Activated CD8-positive, alpha-beta memory T cell treated with anti-CD3 and anti-CD28 coated beads, Interleukin-2, amount 50 U/mL, for 1 hour (primary cell): ENCODE data around the gene GFRA1.

Experiments used
- DNase-seq: peaks from one replicate; pipeline ENCODE4 v3.0.0-alpha.2; 2020; ENCODE audit errors: extremely low read depth

GFRA1 gene

DNA sequence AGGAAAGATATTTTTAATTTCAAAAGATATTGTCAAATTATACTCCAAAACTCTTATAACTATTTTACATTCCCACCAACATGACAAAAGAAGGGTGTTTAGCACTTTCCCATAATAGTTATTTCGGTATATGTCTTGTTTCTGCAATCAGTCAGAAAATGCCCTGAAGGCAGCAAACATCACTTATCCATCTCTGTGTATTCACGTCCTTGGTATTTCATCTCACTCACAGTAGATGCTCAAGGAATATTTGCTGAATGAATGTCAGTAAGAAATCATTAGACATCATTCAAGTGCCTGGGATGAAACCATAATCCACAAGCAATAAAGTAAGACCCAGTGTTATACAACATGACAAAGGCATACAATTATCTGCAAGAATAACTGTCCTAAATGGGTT, 112.7 kb downstream of the GFRA1 start:
- no peak for DNase-seq

DNA sequence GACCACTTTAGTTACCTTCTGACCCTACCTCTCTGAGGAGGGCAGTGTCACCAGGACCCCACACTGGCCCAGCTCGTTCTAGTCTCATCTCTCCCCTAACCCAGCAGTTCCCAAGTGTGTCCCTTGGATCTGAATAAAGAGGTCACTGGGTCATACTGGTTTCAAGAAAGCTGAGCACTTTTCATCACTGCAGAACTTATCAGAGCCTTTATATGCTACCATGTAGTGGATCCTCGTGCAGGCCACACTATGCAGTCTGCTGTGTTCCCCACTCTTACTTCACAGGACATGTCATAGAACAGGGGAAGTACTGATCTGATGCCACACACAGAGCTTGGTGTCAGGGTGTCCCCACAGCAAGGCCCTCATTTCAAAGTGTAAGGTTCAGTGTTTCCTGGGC, 113.8 kb downstream of the GFRA1 start:
- no peak for DNase-seq

DNA sequence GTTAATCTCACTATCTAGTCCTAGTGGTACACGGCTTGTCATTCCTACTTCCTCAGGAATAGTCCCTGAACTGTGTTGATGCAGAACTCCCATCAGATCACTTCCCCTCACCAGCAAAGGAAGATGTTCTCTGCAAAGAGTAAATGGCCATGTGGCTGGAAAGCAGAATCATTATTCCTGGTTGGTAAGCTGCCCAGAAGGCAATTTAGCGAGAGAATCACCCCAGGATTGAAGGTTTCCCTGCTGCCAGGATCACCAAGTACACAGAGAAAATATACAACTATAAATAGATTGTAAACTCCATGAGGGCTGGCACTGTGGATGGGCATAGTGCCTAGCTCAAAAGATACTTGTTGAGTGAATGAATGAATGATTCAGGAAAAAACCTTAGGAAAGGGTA, 115.0 kb downstream of the GFRA1 start:
- no peak for DNase-seq

DNA sequence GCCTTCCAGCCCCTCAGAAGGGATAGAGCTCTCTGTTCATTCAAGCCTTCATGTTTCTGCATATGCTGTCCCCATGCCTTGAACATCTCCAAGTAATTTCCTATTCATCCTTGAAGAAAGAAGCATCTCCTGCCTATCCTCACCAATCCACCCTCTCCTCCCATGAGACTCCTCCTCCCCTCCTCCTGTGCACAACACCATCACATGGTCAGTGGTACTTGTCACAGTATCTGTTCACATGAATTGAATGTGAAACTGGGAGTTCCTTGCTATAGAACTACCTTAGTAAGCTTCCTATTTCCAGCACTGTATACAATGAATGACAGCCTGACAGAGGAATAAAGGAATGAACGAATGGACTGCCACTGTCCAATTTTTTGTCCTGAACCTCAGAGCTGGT, 115.5 kb downstream of the GFRA1 start:
- no peak for DNase-seq

DNA sequence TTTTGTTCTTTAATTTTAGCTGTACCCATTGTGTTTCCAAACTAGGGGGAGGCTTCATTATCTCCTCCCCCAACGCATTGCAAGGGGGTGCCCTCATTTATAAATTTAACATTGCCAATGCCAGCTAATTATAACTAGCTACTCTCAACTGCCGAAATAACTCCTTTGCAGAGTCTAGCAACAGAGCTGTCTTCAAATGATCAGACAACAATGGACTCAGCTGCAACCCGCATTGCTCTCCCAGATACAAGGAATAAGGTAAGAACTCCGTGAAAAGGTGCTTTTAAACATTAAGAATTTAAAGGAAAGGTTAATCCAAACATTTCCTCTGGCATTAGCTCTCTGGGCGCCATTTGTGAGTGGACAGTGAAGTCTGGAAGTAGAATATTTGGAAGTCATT, 116.2 kb downstream of the GFRA1 start:
- no peak for DNase-seq

DNA sequence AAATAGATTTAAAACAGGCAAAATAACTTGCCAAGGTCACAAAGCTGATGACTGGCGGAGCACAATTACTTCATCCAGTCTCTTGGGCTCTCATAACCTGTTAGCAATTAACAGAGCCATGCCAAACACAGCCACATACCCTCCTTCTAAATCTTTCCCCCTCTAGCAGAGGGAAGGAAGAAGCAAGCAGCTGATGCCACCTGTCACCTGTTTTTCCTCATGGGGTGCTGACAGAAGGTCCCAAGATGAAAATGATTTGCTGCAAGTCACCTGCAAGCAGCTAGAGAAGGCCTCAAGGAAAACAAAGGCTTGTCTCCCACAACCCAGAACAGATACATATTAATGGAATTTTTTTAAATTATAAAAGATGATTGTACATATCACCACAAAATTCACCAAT, 117.8 kb downstream of the GFRA1 start:
- no peak for DNase-seq

DNA sequence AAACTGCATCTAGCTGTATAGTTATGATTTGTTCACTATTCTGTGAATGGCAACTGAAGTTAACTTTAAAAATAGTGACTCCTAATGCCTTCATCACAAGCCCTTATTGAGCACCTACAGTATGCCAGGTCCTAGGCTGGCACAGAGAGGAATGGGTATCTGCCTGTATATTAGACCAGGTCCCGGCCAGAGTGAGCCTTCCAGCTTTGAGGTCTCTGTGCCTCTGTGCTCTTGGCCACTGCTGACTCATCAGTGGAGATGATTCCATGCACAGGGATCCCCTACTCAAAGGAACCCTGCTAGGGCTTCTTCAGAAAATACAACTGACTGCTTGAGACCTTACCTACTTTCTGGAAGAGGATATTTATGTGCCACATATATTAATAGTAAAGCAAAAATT, 118.4 kb downstream of the GFRA1 start:
- DNase-seq: no peak

DNA sequence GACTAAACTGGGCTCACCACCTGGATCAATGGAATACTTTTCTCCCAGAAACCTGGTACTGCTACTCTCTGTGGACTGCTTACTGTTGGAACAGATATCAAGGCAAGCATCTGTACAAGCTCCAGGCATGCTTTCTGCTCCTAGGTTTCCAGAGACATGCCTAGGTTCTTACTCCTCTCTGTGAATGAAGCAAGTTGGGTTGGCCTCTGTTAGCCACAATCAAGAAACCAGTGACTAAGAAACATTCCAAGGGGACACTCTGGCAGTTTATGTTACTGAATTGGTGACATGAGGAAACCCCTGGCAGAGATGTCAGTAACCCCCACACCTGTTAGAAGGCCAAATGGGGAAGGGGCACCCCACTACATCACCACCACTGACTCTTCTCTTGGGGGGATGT, 121.9 kb downstream of the GFRA1 start:
- no peak for DNase-seq

DNA sequence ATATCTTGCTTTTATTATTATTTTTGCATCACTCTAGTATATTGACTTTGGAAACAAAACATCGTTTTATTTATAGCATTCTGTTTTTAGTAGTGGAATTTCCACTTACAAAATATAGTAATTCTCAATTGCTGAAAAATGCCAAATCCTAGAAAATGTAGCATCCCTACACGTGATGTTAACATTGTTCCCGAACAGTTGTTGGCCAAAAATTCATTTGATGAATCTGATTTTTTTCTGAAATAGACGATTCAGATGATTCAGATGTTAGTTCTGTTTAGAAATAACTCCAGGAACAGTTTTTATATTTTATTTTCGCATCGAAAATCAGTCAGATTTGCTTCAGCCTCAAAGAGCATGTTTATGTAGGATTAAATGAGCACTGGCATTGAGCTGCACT, 122.4 kb downstream of the GFRA1 start:
- no peak for DNase-seq

DNA sequence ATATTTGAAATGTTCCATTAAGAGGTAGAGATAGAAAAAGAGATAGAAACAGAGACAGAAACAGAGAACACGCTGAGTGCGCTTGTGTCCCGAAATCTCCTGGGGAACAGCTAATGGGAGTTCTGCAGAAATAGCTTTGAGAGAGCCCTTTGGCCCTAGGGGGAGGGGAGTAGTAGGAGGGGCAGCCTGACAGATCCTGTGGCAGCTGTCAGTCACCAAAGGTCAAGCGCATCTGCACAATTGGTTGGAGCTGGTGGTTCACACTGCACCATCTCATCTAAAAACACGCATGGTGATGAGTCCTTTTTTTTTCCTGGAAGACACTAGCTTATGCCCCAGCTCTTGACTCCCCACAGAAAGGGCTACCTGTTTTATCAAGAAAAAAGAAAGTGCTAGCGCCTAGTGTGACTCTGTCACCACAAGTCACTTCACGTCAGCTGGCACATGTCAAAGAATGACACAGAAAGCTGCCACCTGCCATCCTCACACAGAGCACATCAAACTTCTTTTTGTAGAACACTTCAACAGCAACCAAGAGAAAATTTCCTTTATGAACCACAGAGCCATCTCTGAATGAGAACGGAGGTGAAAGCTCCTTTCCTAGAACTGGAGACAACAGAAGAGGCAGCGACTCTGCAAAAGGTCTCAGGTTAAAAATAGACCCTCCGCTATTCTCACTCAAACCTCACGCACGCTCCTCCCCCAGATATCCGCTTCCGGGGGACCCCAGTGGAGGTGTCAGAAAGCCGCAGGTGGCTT, 125.7 kb downstream of the GFRA1 start:
- no peak for DNase-seq

DNA sequence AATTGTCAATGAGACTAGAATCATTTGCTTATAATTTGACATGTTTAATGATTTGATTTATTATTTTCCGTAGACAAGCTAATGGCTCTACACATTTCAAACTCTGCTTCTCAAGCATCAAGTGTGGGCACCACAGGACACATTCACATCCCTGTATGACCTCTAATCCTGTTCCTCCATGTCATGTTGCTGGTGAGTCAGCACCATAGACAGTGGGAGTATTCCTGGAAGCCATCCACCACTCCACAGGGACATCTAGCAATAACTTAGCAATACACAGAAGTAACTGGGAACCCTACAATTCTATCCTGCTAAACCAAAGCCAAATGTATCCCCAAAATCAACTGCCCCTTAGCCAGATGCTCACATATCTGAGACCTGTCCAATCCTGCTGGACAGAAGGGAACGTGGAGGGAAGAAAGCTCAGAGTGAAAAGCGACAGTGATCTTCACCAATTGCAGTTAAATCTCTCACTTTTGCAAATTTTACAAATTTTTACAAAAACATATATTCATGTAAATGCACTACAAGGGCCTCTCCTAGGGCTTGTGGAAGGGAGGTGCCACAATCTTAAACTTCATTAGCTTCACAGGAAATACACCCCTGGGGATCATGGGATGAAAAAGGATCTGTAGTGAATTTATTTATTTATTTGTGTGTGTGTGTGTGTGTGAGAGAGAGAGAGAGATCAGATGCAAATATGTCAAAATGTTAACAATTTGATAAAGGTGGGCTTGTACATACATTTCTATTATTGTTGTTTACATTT, 126.5 kb downstream of the GFRA1 start:
- no peak for DNase-seq

DNA sequence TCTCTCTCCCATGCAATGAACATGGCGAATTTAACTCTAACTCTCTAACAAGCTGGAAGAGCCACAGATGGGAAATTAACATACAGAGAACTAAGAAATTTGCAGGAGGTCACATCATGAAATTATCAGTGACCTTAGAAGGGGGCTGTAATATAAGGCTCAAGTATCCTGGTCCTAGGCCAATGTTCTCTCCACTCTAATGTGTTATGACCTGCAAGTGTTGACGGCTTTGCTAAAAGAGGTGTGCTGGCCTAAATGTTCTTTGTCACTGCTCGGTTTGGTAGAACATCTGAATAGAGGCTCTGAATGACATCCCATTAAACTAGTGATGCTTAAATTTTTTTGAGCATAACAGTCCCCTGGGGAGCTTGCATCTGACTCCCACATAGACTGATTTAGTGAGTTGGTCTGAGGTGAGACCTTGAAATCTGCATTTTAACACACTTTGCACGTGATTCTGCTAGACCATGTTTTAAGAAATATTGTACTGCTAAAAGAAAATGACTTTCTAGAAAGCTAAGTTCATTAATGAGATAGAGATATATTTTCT, 129.3 kb downstream of the GFRA1 start:
- no peak for DNase-seq

DNA sequence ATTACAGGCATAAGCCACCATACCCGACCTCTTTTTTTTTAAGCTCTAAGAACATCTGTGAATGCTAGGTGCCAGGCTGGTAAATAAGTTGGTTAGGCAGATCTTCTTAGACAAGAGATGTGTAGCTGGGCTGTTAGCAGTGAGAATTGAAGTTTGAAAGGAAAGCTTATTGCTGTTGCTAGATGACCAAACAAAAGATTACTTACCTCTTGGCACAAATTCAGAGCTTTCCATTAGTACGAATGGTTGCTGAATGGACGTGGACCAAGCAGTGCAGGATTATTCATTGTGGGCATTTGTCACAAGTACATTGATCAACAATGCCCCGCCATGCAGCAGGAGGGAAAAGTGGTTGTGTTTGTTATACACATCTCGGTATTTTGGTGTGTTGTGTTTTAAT, 131.2 kb downstream of the GFRA1 start:
- DNase-seq: no peak

DNA sequence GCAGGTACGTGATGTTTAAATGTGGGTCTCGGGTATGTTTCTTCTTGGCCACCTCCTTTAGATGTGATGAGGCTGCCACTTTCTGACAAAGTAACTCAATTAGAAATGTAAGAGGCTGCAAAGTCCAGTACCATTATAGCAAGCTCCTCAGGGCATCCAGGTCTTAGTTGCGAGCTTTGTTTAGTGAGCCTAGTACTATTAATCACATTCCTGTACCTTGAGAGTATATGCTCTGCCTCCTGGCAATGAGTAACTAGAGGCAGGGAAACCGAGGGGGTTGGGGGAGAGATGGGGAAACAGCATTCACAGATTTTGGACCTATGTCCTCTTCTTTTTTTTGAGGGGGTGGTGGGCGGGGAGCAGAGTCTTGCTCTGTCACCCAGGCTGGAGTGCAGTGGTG, 131.8 kb downstream of the GFRA1 start:
- no peak for DNase-seq

DNA sequence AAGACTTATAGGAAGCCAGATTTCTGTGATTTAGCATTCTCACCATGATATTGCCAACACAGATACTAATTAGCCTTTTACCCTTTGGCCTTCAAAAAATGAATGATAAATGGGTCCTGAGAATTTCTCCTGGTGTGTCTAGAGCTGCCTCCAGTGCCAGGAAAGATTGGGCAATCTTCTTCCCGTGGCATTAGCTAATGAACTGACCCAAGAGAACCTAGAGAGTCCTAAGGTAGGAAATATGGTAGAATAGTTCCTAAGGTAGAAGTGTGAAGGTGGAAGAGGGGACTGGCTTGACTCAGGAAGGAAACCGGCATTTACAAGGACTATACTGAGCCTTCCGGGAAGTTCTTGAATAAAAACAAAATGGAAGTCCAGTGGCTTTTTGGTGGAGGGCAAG, 133.1 kb downstream of the GFRA1 start:
- DNase-seq: no peak

DNA sequence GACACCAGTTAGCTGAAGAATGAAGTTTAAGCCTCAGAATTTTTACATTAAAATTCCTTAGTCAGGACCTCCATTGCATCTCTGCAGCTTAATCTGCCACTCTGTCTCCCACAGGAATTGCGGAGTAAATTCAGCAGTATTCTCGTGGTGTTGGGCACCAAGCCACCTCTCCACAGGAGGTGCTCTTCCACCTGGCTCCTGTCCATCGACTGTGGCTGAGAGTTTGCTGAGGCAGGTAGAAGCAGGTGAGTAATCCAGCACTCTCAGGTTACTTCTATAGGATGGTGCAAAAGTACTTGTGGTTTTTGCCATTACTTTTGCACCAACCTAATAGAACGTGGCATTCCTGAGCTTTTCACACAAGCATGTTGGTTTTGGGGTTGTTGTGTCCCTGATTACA, 134.1 kb downstream of the GFRA1 start:
- DNase-seq: no peak

DNA sequence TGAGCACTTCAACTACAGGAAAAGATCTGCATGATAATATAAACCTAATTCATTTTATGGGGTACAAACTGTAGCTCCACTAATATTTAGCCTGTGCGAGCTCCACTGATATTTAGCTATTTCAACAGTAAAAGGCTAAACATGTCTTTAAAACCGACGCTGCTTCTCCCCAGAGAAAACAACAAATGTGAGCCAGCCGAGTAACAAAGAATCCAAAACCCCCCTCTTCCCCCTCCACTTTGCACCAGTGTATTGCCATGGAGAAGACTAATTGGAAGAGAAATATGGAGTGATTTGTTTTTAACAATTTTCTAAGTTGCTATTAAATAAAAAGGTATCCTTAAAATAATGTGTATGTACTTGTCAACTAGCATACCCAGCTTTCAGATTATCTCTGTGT, 136.7 kb downstream of the GFRA1 start:
- DNase-seq: no peak

DNA sequence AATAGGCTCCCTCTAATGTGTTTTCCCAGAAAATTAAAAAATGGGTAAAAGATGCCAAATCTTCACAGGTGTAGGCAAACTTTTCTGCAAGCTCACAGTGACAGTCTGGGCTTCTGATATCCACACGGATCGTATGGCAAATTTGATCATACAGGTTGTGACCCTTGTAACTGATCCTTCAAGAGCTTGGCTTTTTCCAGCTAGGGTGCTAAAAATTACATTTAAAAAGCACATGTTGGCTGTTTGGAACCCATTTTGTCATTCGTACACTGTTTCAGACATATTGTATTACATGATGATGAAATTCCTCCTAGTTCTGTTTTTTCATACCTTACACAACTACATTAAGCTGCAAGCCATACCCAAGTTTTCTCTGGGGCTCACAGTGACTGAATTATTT, 138.7 kb downstream of the GFRA1 start:
- no peak for DNase-seq

DNA sequence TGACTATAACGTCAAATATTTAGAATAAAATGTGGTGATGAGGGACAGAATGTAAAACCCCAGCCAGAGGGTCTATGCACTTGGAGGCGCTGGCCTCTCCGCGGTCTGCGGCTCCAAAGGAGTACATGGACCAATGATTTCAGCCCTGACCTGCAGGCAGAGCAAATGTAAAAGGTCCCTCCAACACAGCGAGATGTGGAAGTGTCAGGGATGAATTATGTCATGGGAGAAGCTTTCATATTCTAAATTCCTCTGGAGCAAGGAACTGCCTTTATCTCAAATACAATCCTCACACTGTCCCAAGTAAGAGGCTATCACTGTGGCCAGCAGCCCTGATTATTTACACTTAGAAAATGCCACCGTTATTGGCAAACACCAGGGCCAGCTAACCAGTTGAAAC, 139.4 kb downstream of the GFRA1 start:
- DNase-seq: no peak

DNA sequence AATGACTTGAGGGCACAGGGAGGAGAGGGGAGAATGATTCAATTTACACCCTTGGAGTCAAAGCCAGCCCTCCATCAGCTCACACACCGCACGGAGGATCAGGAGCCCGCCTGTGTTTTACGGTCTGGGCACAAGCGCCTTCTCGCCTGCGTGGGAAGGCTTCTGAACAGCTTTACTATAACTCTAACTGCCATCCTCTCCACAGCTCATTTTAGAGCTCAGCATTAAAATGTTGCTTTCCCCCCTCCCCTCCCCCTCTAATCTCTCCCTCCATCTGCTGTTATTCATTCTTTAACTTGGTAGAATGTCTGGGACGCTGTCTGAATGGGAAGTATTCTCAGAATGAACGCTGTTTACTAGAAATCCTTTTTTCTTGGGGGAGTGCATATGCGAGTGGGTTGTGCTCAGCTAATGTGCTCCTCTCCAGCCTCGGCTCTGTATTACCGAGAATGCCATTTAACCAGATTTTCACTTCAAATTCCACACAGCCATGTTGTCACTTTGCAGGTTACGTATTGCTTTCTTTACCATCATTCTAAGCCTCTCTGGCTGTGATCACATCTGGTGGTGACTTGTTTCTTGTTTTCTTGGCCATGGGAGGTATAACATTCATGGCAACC, 140.1 kb downstream of the GFRA1 start:
- DNase-seq: no peak

DNA sequence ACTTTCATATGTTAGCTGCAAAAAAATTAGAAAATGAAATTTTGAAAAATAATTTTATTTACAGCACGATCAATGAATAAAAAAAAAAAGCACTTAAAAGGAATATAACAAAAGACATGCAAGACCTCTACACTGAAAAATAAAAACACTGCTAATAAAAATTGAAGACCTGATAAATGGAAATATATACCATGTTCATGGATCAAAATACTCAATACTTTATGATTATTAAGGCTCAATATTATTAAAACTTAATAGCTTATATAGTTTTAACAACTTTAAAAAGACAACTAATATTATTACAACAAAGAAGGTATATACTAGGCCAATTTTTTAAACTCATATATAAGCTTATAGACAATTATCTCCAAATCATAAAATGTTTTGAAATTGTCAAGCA, 143.0 kb downstream of the GFRA1 start:
- no peak for DNase-seq

DNA sequence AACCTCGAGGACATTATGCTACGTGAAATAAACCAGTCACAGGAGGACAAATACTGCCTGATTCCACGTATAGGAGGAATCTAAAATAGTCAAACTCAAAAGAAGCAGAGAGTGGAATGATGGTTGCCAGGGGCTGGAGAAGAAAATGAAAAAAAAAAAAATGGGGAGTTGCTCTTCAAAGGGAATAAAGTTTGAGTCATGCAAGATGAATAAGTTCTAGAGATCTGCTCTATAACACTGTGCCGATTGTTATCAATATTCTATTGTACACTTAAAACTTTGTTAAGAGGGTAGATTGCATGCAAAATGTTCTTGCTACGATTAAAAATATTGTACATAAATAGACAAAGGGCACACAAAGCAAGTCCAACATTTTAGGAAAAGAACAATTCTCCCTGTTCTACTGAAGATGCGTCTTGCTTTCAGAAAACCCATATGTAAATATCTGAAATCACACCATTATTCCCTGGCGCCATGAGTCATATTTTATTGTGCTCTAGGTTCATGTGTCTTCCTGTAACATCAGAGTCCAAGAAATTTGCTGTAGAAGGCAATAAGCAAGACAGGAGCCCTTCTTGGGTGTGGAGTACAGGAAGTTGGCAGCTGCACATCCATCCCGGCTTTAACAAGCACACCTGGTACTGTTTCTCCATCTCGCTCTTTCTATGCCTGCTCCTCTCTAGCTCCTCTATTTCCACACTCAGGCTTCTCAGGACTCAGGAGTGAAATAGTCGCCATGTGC, 145.9 kb downstream of the GFRA1 start:
- no peak for DNase-seq
